B cell (primary cell): Measurements from ENCODE around the gene AWAT1. TPM values are rescaled to one million over a fixed set of nuclear protein-coding genes. Genes with fewer than 3 reads are reported as not detected.

Experiments
- ATAC-seq: fragments of 200-7000 bp; cut with Tn5 transposase; one replicate; pipeline ENCODE4 v1.10.0; 2021; ENCODE audit warnings: low read depth, mild to moderate bottlenecking, moderate number of reproducible peaks, moderate library complexity
- CTCF ChIA-PET: fragments of 350-600 bp; sonication (Branson Sonifier 250); formaldehyde crosslinking; loops from one replicate; lab custom pipeline; 2021; ENCODE audit warnings: antibody characterized with exemption, inconsistent platforms; lab: Charles Lee
- POLR2A ChIA-PET: fragments of 350-600 bp; sonication (Branson Sonifier 250); formaldehyde crosslinking; loops from one replicate; lab custom pipeline; 2021; ENCODE audit warnings: antibody characterized with exemption; lab: Charles Lee
- DNase-seq: peaks from one replicate; pipeline ENCODE4 v3.0.0; 2013
- H2AFZ ChIP-seq: 2 replicates; pipeline ENCODE4 v1.6.1; 2012; ENCODE audit warnings: mild to moderate bottlenecking, low read depth, low read length; ENCODE audit not compliant: insufficient read depth, poor library complexity, severe bottlenecking
- H3K27ac ChIP-seq, 2 donors: 1 replicate in 1 of 2; 2 replicates in 1 of 2; pipeline ENCODE4 v1.5.1; 2012 to 2013; ENCODE audit warnings: low read length in 2 of 2, mild to moderate bottlenecking in 2 of 2, moderate library complexity in 1 of 2
- H3K27me3 ChIP-seq, 4 experiments: fragments of 200-600 bp in 1 of 4; sonication (generic) in 1 of 4; replicated peaks in 1 of 4; 1 replicate in 2 of 4; 2 replicates in 2 of 4; pipeline versions ENCODE4 v1.6.1 to v1.7.0; 2013 to 2016; ENCODE audit warnings: low read length in 3 of 4, mild to moderate bottlenecking in 2 of 4, mixed read lengths in 1 of 4, moderate library complexity in 1 of 4; ENCODE audit not compliant: insufficient read depth in 4 of 4, control insufficient read depth in 3 of 4; ENCODE audit errors: control extremely low read depth in 1 of 4
- H3K36me3 ChIP-seq, 2 experiments: replicated peaks in 1 of 2; 1 replicate in 1 of 2; 2 replicates in 1 of 2; pipeline versions ENCODE4 v1.6.1 to v1.7.1; 2013; ENCODE audit warnings: low read length in 1 of 2; ENCODE audit not compliant: insufficient read depth in 2 of 2, control insufficient read depth in 1 of 2; ENCODE audit errors: control extremely low read depth in 1 of 2, extremely low read depth in 1 of 2
- H3K4me1 ChIP-seq, 2 donors: fragments of 200-600 bp in 1 of 2; sonication (generic) in 1 of 2; 1 replicate in 1 of 2; 2 replicates in 1 of 2; pipeline versions ENCODE4 v1.5.1 to v1.6.1; 2013 to 2017; ENCODE audit warnings: low read length in 2 of 2; ENCODE audit not compliant: control insufficient read depth in 2 of 2, insufficient read depth in 2 of 2
- H3K4me2 ChIP-seq: replicated peaks from 2 replicates; pipeline ENCODE3; 2012; ENCODE audit warnings: mild to moderate bottlenecking, low read depth, low read length; ENCODE audit not compliant: poor library complexity, severe bottlenecking
- H3K4me3 ChIP-seq, 5 experiments: fragments of 200-600 bp in 1 of 5; sonication (generic) in 1 of 5; 1 replicate in 3 of 5; 2 replicates in 2 of 5; pipeline versions ENCODE4 v1.5.1 to v1.7.0; 2011 to 2016; ENCODE audit warnings: low read length in 4 of 5, mild to moderate bottlenecking in 4 of 5, low read depth in 2 of 5, control low read depth in 1 of 5, moderate library complexity in 1 of 5; ENCODE audit not compliant: insufficient read depth in 1 of 5; ENCODE audit errors: control extremely low read depth in 1 of 5, extremely low read depth in 1 of 5
- H3K79me2 ChIP-seq: fragments of 200-600 bp; sonication (generic); one replicate; pipeline ENCODE4 v1.6.0; 2016; ENCODE audit warnings: low read length; ENCODE audit not compliant: control insufficient read depth, insufficient read depth
- H3K9ac ChIP-seq: fragments of 200-600 bp; sonication (generic); 2 replicates; pipeline ENCODE4 v1.6.1; 2017; ENCODE audit warnings: mild to moderate bottlenecking, low read length, moderate library complexity
- H3K9me3 ChIP-seq, 3 donors: one replicate each; pipeline versions ENCODE4 v1.6.1 to v1.7.1; 2013; ENCODE audit warnings: low read length in 2 of 3; ENCODE audit not compliant: control insufficient read depth in 2 of 3, insufficient read depth in 1 of 3; ENCODE audit errors: control extremely low read depth in 1 of 3
- H4K20me1 ChIP-seq: 2 replicates; pipeline ENCODE4 v1.6.0; 2012; ENCODE audit warnings: mild to moderate bottlenecking, low read length; ENCODE audit not compliant: insufficient read depth, control insufficient read depth, poor library complexity, severe bottlenecking
- H3K27ac Mint-ChIP-seq: one replicate; pipeline ENCODE4 v1.8.0; 2021; ENCODE audit warnings: mixed read lengths
- H3K27me3 Mint-ChIP-seq: one replicate; pipeline ENCODE4 v1.8.0; 2021; ENCODE audit warnings: mixed read lengths
- H3K4me1 Mint-ChIP-seq: one replicate; pipeline ENCODE4 v1.8.0; 2021; ENCODE audit warnings: mixed read lengths
- H3K4me3 Mint-ChIP-seq: one replicate; pipeline ENCODE4 v1.8.0; 2021; ENCODE audit warnings: mixed read lengths
- H3K9me3 Mint-ChIP-seq: one replicate; pipeline ENCODE4 v1.8.0; 2022; ENCODE audit warnings: mixed read lengths; ENCODE audit not compliant: insufficient read depth
- EZH2 ChIP-seq: IDR thresholded peaks from 2 replicates; pipeline ENCODE4 v1.6.1; 2012; ENCODE audit warnings: borderline replicate concordance, low read depth, mild to moderate bottlenecking, moderate library complexity, low read length; ENCODE audit not compliant: insufficient read depth, poor library complexity, severe bottlenecking
- WGBS: methylation state at CpG from one replicate; pipeline ENCODE4 v1.1.5; 2013; ENCODE audit warnings: missing lambda C conversion rate; ENCODE audit not compliant: insufficient coverage; 5-methylcytosine and 5-hydroxymethylcytosine counted together
- intact Hi-C: fragments of 100-400 bp; cut with micrococcal nuclease; formaldehyde crosslinking; loops from one replicate; pipeline ENCODE4 v1.10.0; 2022
- polyA plus RNA-seq: library from polyadenylated mRNA; depleted of rRNA; stranded (reverse); fragments of >200 nt; gene quantifications from 2 replicates; pipeline ENCODE4 v1.2.3, GENCODE V29; 2012
- total RNA-seq, 2 donors: library from RNA; stranded (reverse); fragments of 120-200 nt in 1 of 2; gene quantifications; 1 replicate in 1 of 2; 2 replicates in 1 of 2; pipeline versions ENCODE4 v1.2.3 to v1.2.4, GENCODE V29; 2013 to 2022
- TF ChIP-seq, protein P1 (sequence below): fragments of 200-600 bp; IDR thresholded peaks from one replicate; pipeline ENCODE4 v1.8.0; 2022; ENCODE audit warnings: antibody characterized with exemption, mild to moderate bottlenecking

Gene AWAT1
- total and polyA plus RNA-seq, 2 donors (not counting 1 experiment from before 2014, with no cell fraction given) = not detected

DNA sequence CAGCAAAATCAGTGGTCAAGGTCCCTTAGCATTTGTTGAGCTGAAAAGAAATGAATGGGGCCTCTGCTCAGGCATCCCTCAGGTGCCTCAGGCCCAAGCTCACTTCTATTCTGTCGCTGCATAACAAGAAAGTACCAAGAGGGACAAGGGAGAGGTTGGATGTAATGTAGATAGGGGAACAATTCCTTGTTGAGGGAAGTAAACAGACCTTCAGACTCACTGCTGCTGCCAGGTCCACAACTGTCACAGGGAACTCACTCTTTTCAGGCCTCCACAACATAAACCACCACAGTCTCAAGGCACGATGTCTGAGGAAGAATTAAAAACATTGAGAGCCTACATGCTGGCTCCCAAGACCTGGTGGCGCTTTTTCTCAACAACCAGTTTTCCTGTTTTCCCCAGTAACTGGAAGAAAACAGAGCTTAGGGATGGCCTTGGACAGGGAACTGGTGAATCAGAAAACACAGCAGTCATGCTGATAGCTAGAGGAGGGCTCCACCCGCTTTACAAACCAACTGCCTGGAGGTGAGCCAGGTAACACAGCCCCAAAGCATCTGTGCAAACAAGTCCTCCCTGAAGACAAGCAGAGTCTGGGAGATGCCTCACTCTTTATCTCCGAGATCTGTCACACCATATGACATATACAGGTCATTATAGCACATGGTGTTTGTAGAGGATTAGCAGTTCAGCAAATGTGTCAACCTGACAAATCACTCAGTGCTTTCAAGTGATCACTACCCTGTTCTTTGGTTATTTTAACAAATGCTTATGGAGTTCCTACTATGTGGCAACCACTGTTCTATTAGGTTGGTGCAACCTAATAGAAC is 14.3 kb upstream of the AWAT1 start:
- H2AFZ ChIP-seq = no peak overlapping the region
- TF ChIP-seq EZH2 = no peak
- TF ChIP-seq, protein P1, sequence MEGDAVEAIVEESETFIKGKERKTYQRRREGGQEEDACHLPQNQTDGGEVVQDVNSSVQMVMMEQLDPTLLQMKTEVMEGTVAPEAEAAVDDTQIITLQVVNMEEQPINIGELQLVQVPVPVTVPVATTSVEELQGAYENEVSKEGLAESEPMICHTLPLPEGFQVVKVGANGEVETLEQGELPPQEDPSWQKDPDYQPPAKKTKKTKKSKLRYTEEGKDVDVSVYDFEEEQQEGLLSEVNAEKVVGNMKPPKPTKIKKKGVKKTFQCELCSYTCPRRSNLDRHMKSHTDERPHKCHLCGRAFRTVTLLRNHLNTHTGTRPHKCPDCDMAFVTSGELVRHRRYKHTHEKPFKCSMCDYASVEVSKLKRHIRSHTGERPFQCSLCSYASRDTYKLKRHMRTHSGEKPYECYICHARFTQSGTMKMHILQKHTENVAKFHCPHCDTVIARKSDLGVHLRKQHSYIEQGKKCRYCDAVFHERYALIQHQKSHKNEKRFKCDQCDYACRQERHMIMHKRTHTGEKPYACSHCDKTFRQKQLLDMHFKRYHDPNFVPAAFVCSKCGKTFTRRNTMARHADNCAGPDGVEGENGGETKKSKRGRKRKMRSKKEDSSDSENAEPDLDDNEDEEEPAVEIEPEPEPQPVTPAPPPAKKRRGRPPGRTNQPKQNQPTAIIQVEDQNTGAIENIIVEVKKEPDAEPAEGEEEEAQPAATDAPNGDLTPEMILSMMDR = no peak
- H3K79me2 ChIP-seq = no peaks in the 10 kb centered on the region
- POLR2A ChIA-PET = no interaction called here
- no peaks in the 10 kb centered on the region for H4K20me1 ChIP-seq
- no peak overlapping the region for H3K4me3 ChIP-seq
- Mint-ChIP-seq H3K27me3 (no peaks in the 10 kb centered on the region), H3K9me3 (no peaks in the 10 kb centered on the region), H3K4me1 (no peaks in the 10 kb centered on the region), H3K27ac (no peak overlapping the region), H3K4me3 (no peak overlapping the region)
- no peak overlapping the region for H3K9ac ChIP-seq
- CTCF ChIA-PET = no interaction called here
- ATAC-seq (no peak), DNase-seq (no peak)
- H3K4me2 ChIP-seq = no peak overlapping the region
- no peaks in the 10 kb centered on the region for H3K4me1 ChIP-seq
- no CpG with 5 or more reads among the region's 5 CpGs for WGBS
- intact Hi-C loops = no loop called here
- no peaks in the 10 kb centered on the region for H3K9me3 ChIP-seq
- H3K27ac ChIP-seq = no peak overlapping the region
- H3K27me3 ChIP-seq = no peaks in the 10 kb centered on the region
- no peaks in the 10 kb centered on the region for H3K36me3 ChIP-seq

DNA sequence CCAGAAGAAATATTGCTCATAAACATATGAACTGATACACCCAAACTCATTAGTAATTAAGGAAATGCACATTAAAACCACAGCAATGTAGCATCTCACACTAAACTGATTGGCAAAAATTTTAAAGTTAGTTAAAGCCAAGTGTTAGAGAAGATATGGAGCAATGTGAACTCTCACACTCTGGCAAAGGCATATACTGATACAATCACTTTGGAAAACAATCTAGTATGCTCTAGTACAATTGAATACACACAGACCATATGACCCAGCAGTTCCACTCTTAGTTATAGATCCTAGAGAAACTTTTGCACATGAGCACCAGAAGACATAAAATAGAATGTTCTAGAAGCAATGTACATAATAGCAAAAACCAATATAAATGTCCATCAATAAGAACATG is 8.4 kb upstream of the AWAT1 start:
- ATAC-seq (no peak), DNase-seq (no peak)
- Histone ChIP-seq H3K4me3 (no peak overlapping the region), H3K4me1 (no peaks in the 10 kb centered on the region), H3K4me2 (no peak overlapping the region), H3K79me2 (no peaks in the 10 kb centered on the region), H3K9me3 (no peaks in the 10 kb centered on the region), H3K9ac (no peak overlapping the region), H2AFZ (no peak overlapping the region), H4K20me1 (no peaks in the 10 kb centered on the region), H3K27me3 (no peaks in the 10 kb centered on the region), H3K27ac (no peak overlapping the region), H3K36me3 (no peaks in the 10 kb centered on the region)
- Mint-ChIP-seq H3K4me3 (no peak overlapping the region), H3K4me1 (no peaks in the 10 kb centered on the region), H3K9me3 (no peaks in the 10 kb centered on the region), H3K27me3 (no peaks in the 10 kb centered on the region), H3K27ac (no peak overlapping the region)
- ChIA-PET CTCF (no interaction called here), POLR2A (no interaction called here)
- intact Hi-C loops = no loop called here
- TF ChIP-seq, protein P1 = no peak
